A549 treated with Mapracorat at 1 μM for 4 hours (cell line): ENCODE measurements around the gene HCN1. TPM values are rescaled to one million over a fixed set of nuclear protein-coding genes. Genes with fewer than 3 reads are reported as not detected.

Experiments
- total RNA-seq: library from RNA; stranded (reverse); fragments of 200-300 nt; extraction: Qiagen RNA extraction; gene quantifications from 5 replicates; pipeline ENCODE4 v1.2.3, GENCODE V29; 2022

HCN1 gene
- total RNA-seq, result not detected in 5 replicates

DNA sequence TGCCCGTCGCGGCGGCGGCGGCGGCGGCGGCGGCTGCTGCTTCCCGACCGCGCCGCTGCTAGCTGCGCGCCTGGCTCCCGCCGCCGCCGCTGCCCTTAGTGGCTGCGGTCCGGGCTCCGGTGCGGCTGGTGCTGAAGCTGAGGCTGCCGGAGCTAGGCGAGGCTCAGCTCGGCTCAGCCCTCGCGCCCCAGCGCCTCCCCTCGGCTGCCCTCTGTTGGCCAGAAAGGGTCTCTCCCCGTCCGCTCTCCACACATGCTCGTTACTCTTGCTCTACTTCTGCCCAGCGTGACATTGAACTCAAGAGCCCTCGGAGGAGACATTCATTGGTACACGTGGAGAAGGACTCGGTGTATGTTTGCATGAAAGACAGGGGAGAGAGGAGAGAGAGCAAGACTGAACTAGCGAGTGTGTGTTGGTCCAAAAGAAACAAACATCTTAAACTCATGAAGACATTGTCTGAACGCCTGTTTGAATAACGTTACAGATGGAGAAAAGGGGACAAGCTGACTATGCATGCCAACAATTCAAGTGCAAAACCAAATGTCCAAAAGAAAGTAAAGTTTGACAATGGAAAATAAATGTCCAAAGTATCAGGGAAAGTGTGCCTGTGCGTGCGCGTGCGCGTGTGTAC lies at the start of gene HCN1:
HCN1 (minus strand) TSS at position 175 of the 631 bp plus-strand sequence.

